AG09309 (cell line): ENCODE data around the gene CABLES1.

Experiments used
- DNase-seq: peaks from one replicate; pipeline ENCODE4 v3.0.0-alpha.2; 2010; ENCODE audit warnings: low read depth
- H3K4me3 ChIP-seq: 2 replicates; pipeline ENCODE4 v1.5.1; 2011; ENCODE audit warnings: mild to moderate bottlenecking, low read depth, low read length, moderate library complexity; ENCODE audit not compliant: control insufficient read depth
- CTCF ChIP-seq: IDR thresholded peaks from 2 replicates; pipeline ENCODE4 v1.5.1; 2011; ENCODE audit warnings: mild to moderate bottlenecking, low read depth, low read length, inconsistent platforms; ENCODE audit not compliant: insufficient read depth, control insufficient read depth; ENCODE audit errors: missing control alignments

CABLES1 gene

GRCh38 chr18:23306822-23307221 lies 171.5 kb downstream of the CABLES1 start:
- TF ChIP-seq CTCF = no peak
- no peak overlapping the region for H3K4me3 ChIP-seq
- DNase-seq = no peak

GRCh38 chr18:23307567-23308295 lies 172.4 kb downstream of the CABLES1 start:
- no peak for TF ChIP-seq CTCF
- DNase-seq = no peak
- no peak overlapping the region for H3K4me3 ChIP-seq
